GM19238 (cell line): ENCODE measurements around the gene CTNNA2.

Source experiments
- DNase-seq: peaks from one replicate; pipeline ENCODE4 v3.0.0; 2011; ENCODE audit warnings: low spot score; ENCODE audit not compliant: insufficient read length

The CTNNA2 gene

DNA sequence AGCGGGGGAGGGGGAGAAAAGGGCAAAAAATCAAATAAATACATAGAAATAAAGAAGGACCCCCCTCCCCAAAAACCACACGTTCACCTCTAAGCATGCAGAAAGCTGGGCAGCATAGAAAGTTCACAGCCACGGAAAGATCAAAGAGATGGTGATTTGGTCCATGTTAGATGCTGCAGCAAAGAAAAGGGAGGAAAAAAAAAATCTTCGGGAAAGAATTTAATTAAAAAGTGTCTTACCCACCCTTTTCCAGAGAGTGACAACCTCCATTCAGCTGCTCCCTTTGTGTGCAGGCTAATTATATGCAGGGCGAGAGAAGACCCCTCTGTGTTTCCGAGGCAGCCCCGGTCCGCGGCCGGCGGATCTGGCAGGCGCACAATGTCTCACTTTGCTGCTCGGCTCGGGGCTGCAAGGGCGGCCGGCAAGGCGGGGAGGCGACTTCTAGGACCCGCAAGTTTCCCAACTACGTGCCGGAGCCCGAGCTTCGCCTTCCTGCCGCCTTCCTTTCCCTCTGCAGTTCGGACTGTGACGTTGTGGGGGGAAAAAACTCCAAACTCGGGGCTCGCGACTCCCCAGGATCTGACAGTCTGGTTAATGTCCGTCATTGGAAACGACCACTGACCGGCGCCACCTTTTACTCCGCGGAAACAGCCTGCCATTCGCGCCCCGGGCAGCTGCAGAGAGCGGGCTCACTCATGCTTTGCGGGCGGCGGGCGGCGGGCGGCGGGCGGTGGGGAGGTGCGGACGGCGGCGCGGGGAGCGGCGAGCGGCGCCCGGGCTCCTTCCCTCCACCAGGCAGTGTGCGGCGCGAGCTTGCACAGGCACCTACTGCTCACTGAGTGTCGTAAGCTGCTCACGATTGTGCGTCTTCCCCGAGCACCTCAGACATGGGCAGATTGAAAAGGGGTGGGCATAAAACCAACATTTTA is 791.3 kb downstream of the CTNNA2 start, which contains the start of gene LRRTM1:
Gene LRRTM1, minus strand, starts transcription at position 844 of the 929 bp plus-strand sequence. CDS start 933 bp downstream, outside the sequence.
- DNase-seq: no peak

DNA sequence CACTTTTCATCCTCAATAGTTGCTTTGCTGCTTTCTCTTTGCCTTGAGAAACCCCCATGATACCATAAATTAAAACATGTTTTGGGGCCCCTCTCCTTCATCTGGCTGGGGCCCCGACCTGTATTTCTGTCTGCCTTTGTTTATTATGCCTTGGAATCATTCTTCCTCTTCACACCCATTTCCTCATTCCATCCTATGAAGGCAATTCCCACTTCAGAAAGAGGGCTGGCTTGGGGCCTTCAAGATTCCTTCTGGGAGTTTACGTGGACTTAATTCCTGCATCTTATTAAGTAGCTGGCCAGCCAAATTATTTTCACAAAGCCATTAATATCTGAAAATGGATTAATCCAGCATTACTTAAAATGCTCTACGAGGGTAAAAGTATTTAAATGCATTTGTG is 798.5 kb downstream of the CTNNA2 start:
- no peak for DNase-seq

DNA sequence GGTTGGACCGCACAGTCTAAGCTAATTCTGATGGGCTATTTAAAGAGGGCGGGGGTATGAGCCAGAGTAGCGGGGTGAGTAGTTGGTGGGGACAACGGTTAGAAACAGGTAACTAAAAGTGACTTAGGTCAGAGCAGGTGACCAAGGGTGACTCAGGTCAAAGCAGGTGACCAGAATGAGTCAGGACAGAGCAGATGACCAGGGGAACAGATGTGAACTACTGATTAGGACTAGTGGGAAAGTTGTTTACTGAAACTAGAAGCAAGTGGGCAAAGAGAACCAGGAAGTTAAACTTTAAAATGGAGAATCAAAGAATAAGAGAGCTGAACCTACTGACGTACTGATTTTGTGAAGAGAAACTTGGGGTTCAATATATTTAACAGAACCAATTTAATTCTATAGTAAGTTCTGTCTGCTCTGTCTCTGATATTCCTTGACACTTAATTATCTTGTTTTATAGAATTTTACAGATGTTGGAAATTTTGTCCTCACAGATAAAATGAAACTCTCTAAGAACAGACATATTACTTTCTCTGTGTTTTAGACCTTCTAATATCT is 799.5 kb downstream of the CTNNA2 start:
- no peak for DNase-seq

DNA sequence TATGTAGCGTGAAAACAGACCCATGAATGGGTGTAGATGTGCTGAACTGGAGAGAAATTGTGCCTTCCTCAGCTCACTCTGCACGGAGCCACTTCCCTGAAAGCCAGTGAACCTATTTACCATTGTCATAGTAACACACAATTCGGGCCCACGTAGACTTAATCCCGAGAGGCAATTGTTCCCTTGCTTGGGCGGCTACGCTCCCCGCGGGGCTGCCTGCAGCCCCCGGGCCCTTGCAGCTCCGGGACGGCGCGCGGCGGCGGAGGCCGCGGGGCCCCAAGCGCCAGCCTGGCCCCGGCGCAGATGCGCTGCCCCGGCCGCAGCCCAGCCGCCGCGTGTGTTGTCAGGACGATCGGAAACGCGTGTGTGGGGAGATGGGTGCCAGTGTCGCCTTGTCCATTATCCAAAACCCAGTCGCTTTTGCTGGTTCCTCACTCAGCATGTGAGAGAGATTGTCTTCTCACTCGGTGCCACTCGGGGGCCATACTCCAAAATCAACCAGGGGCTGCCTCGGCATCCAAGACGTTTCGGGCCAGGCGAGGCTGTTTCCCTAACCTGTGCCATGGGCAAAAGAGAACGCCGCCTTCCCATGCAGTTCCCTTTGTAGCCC is 809.6 kb downstream of the CTNNA2 start:
- no peak for DNase-seq

DNA sequence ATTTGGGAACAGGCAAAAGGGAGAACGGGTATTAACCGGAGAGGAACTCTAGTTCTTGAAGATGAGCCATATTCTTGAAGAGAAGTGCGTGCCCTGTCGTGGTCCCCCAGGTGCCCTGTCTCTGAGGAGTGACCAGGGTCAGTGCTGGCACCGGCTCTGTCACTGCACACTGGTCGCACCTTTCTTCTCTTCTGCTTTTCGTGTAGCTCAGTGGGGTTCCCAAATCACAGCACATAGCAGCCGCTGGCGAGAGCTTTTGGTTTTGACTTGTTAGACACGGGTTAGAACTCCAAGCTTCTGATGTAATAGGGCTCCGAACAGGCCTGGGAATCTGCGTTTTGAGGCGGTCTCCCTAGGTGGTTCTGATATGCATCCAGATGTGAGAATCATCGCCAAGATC is 810.1 kb downstream of the CTNNA2 start:
- no peak for DNase-seq

DNA sequence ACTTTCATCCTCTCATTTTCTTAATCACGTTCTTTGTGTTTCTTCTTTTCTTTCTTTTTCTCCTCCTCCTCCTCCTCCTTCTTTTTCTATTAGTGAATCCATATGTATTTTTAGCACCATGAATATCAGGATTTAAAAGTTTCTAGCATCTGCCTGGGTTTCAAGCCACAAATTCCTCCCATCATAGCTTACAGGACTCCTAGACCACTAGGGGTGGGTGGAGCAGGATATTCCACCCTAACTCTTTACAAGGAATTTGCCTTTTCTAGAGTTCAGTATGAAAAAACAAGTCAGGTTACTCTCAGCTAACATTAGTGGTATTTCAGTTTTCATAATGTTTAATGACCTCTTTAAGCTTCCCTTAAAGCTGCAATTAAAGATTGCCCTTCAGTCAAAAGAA is 810.8 kb downstream of the CTNNA2 start:
- no peak for DNase-seq

DNA sequence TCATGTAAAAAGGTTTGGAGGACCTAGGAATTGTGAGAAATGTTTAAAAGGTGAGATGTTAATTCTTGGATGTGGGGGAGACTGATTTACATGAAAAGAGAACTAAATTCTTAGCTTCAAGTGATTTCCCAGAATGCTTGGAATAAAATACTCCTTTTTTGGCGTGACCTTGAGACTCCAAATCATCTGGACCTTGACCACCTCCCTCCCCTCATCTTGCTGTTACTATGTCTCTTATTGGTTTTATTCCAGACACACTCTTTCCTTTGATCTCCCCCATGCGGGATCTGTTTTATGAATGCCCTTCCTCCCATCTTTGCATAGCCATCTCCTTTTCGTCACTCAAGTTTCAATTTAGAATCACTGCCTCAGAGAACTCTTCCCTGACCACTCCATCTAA is 811.7 kb downstream of the CTNNA2 start:
- no peak for DNase-seq

DNA sequence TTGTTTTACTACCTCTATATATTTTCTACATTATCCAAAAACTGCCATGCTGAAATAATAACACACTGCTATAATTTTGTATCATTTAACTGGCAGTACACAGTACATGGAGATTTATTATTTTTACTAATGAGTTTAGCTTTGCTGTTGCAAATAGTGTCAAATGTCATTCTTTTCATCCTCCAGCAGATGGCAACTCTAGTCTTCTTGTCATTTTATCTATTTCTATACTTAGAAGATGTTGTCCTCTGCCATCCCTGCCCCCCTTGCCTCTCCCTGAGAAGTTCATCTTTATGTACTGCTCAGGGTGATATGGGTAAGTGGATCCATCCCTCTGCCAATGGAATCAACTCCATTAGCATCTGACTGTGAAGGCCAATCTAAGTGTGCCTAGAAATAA is 813.4 kb downstream of the CTNNA2 start:
- DNase-seq: no peak

DNA sequence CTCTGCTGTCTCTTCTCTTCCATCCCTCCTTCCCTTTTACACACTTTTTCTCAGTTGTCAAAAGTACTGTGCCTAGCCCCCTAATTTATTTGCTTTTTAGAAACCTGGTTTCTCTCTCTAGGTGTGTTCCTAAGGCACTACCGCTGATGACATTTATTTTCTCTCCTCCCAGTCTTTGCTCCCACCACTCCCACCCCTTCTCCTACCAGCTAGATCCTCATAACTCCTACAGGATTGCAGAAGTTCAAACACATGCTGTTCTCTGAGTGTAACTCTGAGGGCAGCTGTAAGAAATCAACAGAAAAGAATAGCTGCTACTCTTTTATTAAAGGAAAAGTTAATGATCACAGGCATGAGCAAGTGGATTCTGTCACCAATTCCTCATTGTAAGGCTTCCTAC is 814.0 kb downstream of the CTNNA2 start:
- no peak for DNase-seq

DNA sequence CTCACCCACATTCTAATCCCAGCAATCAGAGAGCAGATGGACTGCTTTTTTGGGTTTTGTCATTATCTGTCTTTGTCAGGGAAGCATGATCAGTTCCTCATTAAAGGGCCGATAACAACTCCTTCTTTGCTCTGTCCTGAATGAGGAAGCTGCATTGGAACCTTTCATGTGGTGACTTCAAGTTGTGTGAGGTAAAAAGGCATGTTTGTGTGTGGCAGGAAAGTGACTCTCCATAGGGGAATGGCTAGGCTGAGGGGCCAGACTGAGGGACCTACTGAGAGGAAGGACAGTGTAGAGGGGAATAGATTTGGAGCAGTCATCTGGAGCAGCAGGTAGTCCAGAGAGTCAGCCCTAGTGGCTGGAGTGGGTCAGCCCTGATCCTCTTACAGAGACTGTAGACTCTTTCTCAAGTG is 815.3 kb downstream of the CTNNA2 start:
- no peak for DNase-seq

DNA sequence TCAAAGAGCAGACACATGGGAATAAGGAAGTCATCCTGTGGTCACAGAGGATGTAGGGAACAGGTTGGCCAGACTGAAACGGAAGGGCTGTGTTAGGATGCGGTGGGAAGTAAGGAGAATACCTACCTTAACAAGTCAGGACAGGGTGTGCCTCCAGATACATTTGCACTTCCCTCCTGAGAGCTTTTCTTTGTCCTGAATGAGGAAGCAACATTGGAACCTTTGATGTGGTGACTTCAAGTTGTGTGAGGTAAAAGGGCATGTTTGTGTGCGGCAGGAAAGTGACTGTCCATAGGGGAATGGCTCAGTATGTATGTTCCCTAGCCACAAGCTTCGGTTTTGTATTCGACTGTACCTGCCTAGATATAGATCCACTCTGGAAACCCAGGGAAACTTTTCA is 816.6 kb downstream of the CTNNA2 start:
- DNase-seq: no peak

DNA sequence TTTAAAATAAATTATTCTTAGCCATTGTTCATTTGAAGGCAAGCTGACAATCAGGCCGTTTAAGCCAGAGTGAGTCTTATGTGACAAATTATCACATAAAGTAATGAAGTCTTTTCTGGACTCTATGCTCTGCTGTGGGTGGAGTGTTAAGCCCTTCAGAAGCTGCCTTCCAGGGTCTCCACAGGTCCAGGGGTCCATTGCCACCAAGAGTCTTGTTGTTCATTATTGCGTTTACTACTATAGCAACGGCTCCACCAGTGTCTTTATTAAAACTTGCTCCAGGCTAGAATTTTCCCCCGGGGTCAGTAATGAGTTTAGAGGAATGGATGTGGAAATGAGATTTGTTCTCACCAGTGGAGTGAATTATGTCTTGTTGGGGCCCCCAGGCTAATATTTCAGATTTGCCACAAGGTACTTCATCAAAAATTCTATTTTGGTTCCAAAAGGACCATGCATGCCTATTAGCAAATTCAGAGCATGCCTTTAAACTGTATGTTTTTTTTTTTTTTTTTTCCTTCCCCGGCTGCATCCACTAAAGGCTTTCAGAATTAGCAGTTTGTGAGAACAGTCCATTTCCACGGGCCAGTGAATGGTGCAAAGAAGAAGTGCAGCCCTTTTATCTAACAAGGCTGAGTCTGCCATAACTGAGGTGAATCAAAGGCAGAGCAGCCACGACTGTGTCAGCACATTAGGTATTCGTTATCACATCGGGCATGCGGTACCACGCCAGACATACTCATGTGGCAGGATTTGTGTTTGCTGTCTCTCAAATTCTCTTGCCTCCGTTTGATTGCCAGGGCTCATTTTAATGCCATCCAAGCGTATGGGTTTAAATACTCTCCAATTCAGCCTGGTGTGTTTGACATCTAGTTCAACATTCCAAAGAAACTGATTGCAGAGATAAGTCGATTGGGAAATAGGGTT is 817.9 kb downstream of the CTNNA2 start:
- DNase-seq: no peak

DNA sequence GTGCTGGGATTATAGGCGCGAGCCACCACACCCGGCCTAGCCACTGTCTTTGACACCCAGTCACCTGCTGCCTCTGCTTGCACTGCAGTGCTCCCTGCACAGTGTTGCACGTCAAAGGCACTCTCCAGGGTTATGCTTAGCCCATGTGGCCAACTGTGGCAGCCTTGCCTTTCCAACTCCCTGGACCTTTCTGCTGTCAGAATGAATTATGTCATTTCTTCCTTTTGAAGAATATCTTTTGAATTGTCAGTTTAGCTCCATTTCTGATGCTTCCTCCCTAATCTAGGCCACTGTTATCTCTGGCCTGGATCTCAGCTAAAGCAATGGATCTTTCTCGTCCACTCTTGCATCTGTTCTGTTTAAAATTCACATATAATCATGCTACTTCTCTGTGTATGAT is 821.0 kb downstream of the CTNNA2 start:
- no peak for DNase-seq

DNA sequence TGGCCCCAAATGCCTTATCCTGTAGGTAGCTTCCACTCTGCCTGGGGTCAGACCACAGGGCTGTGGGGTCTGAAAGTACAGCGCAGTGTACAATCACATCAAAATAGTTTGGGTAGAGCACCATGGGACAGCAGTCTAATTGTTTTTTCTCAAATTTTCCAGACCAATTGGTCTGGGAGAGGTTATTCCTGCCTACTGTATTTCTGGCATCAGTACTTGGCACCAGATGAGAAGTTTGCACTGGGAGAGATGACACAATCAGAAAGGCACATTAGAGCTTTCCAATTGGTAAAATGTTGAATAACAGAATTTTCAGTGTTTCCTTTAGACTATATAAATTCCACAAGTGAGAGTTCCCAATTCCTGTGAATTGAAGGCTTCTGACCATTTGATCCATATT is 822.6 kb downstream of the CTNNA2 start:
- no peak for DNase-seq

DNA sequence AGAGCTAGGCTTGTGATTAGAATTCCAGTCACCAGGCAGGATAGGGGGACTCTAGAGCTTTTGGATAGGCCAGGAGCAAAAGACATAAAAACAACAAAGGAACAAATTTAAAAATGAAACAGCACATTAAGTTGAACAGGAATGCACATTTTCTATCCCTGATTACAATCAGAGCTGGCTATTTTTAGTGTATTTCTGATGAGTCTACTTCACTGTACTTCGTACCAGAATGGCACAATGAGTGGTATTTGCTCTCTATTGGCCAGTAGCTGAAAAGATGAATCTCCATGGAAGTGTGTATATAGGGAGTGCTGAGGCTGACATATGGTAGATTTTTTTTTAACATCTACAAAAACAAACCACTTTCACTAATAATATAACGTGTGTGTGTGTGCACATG is 825.9 kb downstream of the CTNNA2 start:
- no peak for DNase-seq

DNA sequence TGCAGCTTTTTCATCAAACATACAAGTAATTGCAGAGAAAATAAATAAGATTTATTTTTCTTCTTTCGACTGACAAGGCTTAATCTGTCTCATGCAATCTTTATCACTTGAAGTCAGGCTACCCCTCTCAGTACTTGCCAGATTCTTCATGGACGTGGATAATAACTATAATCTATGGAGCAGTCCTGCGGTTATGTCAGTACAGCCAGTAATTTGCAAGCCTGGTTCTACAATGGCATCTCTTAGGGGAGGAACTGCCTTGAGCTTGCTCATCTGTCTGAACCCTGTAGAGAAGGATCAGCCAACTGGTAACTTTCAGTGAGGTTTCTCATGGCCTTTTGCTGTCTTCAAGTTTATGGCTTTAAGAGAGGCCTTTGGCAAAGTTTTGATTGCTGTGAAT is 827.2 kb downstream of the CTNNA2 start:
- no peak for DNase-seq

DNA sequence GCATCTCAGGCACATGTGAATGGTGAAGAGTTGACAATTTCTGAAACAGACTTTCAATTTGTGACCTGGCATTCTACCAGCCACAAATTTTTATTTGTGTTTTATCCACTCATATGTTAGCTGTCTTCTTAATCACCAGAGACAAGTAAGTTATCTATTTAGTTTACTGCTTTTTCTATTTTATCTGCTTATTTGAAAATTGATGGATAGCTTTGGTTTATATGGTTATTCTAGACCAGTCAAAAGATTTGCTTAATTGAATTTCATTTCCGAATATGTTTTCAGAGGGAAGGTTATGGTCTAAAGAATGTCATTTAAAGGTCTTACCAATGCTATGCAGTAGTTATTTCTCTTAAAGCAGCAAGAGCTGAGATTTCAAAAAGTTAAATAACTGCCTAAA is 835.2 kb downstream of the CTNNA2 start:
- no peak for DNase-seq

DNA sequence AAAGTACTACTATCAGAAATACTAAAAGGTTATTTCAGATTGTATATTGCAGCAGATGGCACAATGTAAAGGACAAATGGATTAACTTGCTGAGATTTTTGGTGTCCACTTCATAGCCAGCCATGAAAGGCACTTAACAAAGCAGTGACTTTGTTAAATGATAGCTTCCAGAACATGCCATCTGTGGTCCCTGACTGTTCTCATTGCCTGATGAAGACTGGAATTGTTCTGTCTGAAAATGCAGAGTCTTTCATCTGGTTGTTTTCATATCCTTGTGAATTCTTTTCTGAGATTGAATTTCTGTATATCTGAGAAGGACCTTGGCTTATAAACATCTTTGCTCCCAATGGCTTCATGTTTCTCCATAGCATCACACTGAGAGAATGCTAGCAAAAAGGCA is 836.1 kb downstream of the CTNNA2 start:
- no peak for DNase-seq

DNA sequence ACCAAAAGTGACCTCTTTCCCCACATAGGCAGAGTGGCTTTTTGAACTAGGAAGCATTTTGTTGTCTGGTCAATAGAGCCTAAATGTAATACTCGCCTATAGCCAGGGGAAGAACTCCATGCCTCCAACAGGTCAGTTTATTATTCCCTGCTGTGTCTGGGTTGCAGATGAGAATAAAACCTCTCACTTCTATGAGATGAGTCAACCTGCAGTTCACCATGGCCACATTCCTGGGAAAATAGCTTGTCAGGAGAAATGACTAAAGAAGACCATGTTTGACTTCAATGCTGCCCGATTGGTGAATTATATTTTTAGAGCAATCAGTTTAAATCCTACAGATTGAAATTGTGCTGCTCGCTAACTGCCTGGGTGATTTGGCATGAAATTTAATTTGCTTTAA is 838.4 kb downstream of the CTNNA2 start:
- no peak for DNase-seq

DNA sequence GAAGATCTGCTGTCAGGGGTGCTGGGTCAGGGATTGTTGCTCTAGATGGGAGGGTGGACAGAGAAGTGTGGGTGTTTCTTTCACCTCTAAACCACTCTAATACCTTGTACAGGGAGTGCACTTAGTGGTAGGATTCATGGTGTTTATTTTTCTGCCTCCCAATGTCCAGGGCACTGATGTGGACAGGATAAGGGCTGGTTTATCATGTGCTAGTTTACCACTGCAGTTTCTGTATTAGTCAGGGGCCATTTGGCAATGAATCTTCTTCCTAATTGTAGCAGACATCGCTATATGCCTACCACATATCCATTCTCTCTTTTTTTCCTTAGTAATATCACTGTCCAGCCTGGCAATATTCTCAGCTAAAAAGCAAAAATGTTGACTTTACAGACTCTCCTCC is 842.0 kb downstream of the CTNNA2 start:
- no peak for DNase-seq

DNA sequence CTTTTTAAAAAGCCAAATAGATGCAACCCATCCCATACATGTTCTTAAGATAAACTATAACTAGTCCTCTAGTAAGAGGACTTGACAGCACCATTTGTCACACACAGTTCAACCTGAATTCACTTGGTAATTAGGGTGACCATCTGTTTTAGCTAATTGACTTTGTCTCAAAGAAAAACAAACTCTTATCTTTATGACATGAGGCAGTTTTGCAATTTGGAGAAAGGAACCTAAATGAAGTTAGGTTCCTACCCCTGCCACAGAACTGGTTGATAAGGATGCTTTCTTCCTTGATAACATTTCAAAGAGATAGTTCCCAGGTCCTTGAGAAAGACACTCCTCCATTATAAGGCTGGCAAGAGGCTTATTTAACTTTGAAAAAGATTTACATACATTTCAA is 849.1 kb downstream of the CTNNA2 start:
- DNase-seq: no peak

DNA sequence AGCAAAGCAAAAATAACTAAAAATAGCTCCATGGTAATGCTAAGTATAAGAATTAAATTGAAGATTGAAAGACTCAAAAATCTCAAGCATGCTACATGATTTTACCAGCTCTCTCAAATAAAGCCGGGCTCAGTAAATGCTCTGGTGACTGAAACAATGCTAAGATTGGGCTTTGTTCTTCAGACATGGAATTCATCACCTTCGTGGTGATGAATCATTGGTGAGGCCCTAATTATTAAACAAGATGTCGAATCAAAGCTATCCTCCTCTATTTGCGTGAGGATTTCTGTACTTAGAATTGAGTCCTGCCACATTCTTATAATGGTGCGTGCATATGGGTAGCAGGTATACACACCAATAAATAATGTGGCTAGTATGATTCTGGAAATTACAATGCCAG is 850.5 kb downstream of the CTNNA2 start:
- no peak for DNase-seq
